ENCODE data around the gene SHROOM3.

The SHROOM3 gene

GRCh38 chr4:76737771-76738085 lies 302.7 kb downstream of the SHROOM3 start:
- in situ Hi-C loops (cut with MboI; ENCODE audit: low sequenced_read_pairs, unreplicated experiment), result no loop called here
- no peak for TF ChIP-seq CTCF (IDR thresholded peaks at IDR 0.05; ENCODE audit: borderline replicate concordance, control extremely low read depth, extremely low read depth, insufficient read depth, missing control alignments)

GRCh38 chr4:76738086-76738931 lies 303.3 kb downstream of the SHROOM3 start:
- TF ChIP-seq CTCF (IDR thresholded peaks at IDR 0.05; ENCODE audit: borderline replicate concordance, control extremely low read depth, extremely low read depth, insufficient read depth, missing control alignments), result no peak
- in situ Hi-C loops (cut with MboI; ENCODE audit: low sequenced_read_pairs, unreplicated experiment), result no loop called here
- peak; percentile 41 for DNase-seq (ENCODE audit: low spot score)

More at GRCh38 chr4:76737771-76738085, 302.7 kb downstream of the SHROOM3 start:
- no peak for DNase-seq (ENCODE audit: low spot score)

- in situ Hi-C loops (cut with MboI; ENCODE audit: low sequenced_read_pairs, unreplicated experiment), result no loop called here
- no peak for TF ChIP-seq CTCF (IDR thresholded peaks at IDR 0.05; ENCODE audit: borderline replicate concordance, control extremely low read depth, extremely low read depth, insufficient read depth, missing control alignments)
- DNase-seq (ENCODE audit: low spot score), result no peak
Measured at GRCh38 chr4:76740192-76740591, 305.2 kb downstream of the SHROOM3 start.

GRCh38 chr4:76740866-76741662 lies 306.0 kb downstream of the SHROOM3 start:
- no peak for TF ChIP-seq CTCF (IDR thresholded peaks at IDR 0.05; ENCODE audit: borderline replicate concordance, control extremely low read depth, extremely low read depth, insufficient read depth, missing control alignments)
- in situ Hi-C loops (cut with MboI; ENCODE audit: low sequenced_read_pairs, unreplicated experiment), result no loop called here
- no peak for DNase-seq (ENCODE audit: low spot score)

GRCh38 chr4:76741663-76742020 lies 306.6 kb downstream of the SHROOM3 start:
- TF ChIP-seq CTCF (IDR thresholded peaks at IDR 0.05; ENCODE audit: borderline replicate concordance, control extremely low read depth, extremely low read depth, insufficient read depth, missing control alignments), result no peak
- in situ Hi-C loops (cut with MboI; ENCODE audit: low sequenced_read_pairs, unreplicated experiment), result no loop called here
- DNase-seq (ENCODE audit: low spot score), result no peak

- in situ Hi-C loops (cut with MboI; ENCODE audit: low sequenced_read_pairs, unreplicated experiment), result no loop called here
- no peak for TF ChIP-seq CTCF (IDR thresholded peaks at IDR 0.05; ENCODE audit: borderline replicate concordance, control extremely low read depth, extremely low read depth, insufficient read depth, missing control alignments)
- DNase-seq (ENCODE audit: low spot score), result no peak
Measured at GRCh38 chr4:76744241-76744921, 309.4 kb downstream of the SHROOM3 start.

Measured in GM13976 (cell line).